ENCODE data around the gene S100A13.
A peak's percentile ranks its signal among the peaks of the same experiment; 100 is the strongest.

S100A13 gene

DNA sequence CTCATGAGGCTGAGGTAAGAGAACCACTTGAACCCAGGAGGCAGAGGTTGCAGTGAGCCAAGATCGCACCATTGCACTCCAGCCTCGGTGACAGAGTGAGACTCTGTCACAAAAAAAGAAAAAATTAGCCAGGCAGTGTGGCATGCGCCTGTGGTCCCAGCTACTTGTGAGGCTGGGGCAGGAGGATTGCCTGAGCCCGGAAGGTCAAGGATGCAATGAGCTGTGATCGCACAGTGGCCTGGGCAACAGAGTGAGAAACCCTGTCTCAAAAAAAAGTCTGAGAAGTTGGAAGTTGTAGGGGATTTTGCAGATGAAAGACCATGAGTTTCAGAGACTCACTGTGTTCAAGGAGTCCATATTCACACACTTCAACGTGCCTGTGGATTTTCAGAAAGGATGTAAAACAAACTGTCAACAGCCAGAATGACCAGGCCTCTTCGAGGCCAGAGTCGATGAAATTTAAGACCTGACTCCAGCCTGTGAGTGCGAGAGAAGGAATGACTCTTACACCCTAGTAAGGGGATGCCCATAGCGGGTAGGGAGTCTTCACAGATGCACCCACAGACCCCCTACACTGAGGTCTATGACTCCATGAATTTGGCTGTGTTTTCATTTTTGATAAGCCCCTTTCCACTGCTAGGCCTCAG lies 2.2 kb downstream of the S100A13 start:
- no peak for DNase-seq

DNA sequence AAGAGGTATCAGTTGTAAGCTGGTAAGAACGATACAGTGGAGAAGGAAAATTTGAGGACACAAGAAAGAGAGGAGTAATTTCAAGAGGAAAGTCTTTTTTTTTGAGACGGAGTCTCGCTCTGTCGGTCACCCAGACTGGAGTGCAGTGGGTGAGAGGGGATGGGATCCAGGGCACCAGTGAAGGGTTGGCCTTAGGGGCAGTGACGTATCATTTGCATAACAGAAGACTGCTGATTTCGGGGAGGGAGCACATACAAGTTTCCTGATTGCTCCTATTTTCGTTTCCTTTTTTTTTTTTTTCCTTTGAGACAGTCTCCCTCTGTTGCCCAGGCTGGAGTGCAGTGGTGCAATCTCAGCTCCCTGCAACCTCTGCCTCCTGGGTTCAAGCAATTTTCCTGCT lies 4.2 kb downstream of the S100A13 start:
- no peak for DNase-seq

DNA sequence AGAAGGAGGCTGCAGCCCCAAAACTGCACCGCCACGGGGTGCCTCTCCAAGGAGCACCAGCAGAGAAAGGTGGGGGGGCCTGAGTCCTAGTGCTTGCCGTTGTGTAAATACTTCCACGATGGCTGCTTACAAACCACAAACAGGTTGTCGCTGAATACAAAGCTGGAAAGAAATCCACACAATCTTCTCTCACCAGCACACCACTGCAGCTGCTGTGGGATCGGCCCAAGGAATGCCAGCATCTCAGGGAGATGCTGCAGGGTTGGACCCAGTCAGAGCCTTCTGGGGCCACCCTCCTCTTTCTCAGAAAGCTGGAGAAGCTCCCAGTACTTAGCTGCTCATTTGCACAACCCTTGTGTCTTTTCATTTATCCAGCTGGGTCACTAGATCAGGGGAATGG lies 8.1 kb downstream of the S100A13 start:
- no peak for DNase-seq

DNA sequence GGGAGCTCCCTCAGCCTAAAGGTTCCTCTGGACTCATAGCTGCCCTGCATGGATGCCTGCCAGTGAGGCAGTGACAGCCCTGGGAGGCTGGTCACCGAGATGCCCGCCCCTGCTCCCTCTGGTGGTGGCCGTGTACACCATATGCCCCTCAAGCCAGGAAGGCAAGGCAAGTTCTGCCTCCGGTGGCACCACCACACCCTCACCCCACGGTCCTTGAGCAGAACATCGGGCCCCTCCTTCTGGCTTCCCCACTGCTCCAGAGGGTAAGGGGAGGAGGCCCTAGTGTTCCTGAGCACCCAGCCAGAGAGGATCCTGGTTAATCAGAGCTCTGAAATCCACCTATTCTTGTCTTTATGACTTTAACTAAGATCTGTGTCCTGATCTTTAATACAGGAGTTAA lies 9.6 kb downstream of the S100A13 start:
- peak; percentile 85 for DNase-seq

DNA sequence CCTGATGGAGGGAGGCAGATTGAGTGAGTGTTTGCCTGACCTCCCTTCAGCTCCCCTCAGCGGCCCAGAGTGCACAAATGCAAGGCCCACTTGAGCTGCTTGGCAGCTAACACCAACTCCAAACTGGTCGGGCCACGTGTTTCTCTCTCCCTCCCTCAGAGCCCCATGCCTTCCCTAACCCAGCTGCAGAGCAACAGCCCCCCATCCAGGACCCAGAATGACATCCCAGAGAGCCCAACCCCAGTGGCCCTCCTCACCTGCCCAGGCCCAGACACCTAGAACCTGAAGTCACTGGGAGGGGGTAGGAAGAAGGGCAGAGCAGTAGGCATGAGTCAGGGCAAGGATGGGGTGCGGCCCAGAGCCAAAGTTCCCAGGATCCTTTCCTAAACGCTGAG lies 10.4 kb downstream of the S100A13 start:
- no peak for DNase-seq

DNA sequence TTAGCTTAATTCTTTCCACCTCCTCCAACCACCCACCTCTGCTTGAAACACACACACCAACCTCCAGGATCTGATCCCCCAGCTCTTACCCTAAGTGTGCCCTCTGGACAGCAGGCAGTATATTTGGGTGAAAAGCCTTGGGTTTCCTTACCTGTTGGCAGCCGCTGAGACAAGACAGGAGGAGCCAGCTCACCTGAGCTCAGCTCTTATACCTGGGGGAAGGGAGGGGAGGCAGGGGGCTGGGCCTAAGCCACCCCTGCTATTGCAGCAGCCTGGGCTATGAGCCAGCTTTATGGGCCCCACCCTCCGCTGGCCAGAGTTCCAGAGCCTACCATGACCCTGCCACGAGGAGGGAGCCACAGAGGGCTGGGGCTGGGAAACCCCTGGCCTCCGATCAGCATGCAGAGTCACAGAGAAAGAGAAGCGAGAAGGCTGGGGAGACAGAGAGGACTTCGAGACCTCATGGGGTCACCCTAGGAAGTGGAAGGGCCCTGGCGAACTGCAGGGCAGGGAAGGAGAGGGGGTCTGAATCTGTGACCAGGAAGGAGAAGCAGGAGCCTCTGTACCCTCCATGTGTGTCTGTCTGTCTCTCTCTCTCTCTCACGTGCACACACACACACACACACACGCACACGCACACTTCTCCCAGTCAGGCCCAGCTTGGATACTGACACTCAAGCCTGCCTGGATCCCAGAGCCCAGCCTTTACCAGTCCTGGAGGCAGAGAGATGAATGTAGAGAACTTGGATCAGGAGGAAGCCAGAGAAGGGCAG lies 11.0 kb downstream of the S100A13 start, which contains the start of gene S100A14:
Gene S100A14 (minus strand): TSS at position 182 of the 773 bp plus-strand sequence. CDS start 467 bp downstream, outside the sequence.
- DNase-seq: no peak

DNA sequence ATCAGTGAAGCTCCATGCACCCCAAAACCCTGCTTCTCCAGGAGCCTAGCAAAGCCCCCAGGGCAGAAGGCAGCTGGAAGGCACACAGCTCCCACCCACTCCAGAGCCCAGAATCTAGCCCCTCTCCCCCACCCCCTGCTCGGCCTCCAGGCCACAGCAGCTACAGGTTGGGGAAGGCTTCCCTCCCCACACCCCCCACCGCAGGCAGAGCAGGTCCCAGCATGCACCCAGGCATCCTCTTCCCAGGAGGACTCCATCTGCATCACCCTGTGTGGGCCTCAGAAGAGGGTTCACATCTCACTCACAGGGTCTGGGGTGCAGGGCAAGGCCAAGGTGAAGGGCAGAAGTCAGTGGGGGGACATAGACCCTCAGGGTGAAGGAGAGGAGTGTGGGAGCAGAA lies 11.9 kb downstream of the S100A13 start:
- DNase-seq: no peak

DNA sequence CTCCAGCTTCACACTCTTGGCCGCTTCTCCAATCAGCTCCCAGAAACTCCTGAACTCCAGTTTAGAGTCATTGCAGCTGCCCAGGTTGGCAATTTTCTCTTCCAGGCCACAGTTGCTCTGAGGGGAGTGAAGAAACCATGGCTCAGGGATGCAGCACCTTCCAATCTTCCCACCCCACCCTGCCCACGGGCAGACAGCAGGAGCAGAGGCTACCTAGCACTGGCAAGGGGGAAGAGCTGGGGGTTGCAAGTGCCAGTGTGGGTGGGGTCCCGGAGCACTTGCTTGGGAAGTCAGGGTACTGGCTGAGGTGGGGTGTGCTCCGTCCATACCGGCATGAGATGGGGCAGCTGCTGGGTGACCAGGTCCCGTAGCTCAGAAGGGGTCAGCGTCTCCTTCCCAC lies 12.4 kb downstream of the S100A13 start:
- no peak for DNase-seq

DNA sequence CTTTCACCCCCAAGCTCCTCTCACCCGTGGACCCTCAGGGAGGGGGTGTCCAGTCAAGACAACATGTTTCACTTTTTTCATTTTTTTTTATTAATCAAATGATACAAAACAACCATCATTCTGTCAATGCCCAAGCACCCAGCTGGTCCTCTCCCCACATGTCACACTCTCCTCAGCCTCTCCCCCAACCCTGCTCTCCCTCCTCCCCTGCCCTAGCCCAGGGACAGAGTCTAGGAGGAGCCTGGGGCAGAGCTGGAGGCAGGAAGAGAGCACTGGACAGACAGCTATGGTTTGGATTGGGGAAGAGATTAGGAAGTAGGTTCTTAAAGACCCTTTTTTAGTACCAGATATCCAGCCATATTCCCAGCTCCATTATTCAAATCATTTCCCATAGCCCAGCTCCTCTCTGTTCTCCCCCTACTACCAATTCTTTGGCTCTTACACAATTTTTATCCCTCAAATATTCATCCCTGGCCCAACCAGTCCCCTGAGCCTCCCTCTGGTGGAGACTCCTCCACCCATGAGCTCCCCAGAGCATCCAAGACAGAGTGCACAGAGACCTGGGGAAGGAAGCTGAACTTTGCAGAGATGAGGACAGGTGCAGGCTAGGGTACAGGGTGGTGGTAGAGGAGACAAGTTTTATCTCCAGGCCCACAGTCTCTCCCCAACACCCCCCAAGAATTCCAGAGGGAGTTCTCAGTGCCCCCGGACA lies 13.0 kb downstream of the S100A13 start:
- DNase-seq: no peak

DNA sequence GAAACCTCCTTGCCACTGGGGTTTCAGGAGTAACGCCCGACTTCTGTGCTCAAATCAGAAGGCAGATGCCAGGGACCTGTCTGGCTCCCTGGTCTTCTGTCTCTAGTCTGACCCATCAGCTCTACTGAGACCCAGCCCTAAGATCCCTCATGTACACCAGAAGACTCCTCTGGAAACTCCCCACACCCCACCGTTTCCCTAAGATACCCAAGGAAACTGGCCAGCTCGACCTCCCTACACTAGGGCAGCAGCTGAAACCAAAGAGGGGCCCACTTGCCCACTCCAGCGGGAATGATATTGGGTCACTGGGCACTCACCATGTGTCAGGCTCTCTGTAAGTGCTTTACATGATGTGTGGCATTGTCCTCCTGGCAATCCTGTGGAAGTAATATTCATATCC lies 13.9 kb downstream of the S100A13 start:
- DNase-seq: no peak

DNA sequence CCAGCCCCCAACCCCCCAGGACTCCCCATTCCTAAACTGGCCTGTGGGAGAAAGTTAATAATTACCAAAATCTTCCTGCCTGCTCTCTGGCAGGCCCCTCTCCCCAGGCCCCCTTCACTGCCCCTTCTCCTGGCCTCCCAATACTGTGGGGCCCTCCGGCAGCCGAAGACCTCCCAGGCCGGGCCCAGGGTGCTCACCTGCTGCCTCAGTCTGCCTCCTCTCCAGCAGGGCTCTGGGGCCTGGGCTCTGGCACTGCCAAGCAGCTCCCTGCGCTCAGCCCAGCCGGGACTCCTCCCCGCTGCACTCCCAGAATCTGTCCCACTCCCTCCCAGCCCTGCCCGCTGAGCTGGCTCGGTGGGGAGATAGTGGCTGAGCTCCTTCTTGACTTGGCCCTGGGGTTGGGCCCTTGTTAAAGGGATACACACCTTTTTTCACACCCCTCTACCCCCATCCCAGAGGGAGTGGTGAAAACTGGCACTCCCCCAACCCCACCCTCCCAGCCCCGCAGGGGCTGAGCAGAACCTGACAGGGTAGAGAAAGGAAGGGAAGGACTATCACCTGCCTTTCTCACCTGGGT lies 14.5 kb downstream of the S100A13 start, which contains the start of gene S100A16:
Gene S100A16 (minus strand): TSS at position 383 of the 577 bp plus-strand sequence. CDS start 4,986 bp downstream, outside the sequence.
- DNase-seq: no peak

DNA sequence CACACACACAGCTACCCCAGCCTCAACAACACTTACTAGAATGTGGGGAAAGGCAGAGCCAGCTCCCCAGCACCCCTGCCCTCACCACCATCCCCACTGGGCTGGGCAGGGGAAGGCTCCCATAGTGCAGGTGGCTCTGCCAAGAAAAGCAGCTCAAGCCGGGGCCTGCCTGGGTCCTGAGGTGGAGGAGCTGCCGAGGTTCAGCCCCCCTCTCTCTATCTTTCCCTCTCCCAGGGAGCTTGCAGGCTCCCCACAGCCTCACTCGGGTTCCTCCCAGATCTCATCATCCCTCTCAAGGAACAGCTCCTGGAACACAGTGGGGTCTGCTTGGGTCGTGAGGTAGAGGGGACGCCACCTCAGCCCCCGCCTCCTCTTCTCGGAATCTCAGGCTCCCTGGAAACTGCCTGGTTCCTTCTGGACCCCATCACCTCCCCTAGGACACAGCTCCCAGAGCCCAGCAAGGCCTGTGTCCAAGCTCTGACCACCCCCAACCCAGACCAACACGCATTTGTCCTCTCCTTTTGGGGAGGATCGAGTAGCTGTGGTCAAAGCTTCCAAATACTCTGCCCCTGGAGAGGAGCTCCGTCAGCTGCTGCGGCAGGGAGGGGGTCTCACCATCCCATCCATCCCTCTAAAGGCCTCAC lies 15.1 kb downstream of the S100A13 start:
- no peak for DNase-seq

DNA sequence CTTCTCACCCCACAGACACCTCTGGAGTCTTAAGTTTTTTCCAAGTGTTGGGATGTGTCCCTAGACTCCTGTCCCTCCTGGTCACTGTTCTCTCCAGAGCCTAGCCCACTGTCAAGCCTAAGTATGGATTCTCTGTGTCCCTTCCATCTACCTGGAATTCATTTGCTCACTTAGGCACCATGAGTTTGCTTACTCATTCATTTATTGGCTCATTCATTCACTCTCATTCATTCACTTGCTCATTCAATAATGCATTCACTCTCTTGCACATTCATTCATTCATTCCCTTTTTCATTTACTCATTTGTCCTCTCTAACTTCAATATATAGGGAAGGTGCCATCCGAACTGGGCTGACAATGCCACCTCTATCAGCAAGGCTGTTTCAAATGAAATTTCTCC lies 15.9 kb downstream of the S100A13 start:
- DNase-seq: no peak

DNA sequence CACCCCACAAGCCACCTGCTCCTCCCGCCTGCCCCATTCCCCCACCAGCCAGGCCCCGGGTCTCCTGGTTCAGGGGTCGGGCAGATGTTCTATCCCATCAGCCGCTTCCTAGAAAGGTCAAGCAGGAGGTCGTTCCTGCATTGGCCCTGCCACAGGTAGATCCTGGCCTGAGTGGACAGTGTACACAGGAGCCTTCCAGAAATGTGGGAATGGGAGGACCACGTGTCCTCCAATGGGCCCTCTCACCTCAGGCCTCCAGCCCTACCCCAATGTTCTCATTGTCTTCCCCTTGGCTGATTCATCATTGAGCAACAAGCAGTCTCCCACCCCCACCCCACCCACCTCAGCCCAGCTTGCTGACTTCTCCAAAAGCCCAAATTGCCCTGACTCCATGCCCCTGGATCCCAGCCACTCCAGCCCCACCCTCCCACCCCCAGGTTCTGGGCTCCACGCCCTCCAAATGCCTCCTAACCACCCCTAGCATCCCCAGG lies 16.4 kb downstream of the S100A13 start:
- no peak for DNase-seq

DNA sequence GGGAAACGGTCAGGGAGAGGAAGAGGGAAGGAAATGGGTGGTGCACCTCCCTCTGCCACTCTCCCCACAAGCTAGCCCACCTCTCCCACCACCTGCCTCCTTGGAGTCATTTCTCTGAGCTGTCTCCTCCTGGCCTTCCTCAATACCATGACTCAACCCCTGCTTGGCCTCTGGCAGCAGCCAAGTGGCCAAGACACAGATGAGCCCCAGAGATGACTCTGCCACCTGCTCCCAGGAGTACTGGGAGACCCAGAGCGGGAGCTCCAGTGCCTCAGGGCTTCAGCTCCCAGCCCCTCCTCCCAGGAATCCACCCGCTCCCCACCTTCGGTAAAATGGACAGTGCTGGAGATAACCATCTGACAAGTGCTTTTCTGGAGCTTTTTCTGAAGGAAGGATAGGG lies 17.0 kb downstream of the S100A13 start:
- no peak for DNase-seq

DNA sequence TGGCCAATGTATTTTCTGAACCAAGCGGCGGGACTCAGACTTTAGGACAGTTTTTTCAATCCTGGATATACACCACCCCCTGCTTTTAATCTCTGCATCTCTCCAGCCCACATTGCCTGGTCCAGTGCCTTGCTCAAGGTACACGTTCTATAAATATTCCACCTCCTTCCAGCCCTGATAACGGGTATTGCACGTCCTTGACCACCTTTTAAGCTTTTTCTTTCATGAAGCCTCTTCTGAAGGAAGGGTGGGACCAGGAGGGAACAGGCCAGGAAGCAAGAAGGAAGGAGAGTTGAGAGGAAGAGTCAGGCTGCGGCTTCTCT lies 17.8 kb downstream of the S100A13 start:
- no peak for DNase-seq

DNA sequence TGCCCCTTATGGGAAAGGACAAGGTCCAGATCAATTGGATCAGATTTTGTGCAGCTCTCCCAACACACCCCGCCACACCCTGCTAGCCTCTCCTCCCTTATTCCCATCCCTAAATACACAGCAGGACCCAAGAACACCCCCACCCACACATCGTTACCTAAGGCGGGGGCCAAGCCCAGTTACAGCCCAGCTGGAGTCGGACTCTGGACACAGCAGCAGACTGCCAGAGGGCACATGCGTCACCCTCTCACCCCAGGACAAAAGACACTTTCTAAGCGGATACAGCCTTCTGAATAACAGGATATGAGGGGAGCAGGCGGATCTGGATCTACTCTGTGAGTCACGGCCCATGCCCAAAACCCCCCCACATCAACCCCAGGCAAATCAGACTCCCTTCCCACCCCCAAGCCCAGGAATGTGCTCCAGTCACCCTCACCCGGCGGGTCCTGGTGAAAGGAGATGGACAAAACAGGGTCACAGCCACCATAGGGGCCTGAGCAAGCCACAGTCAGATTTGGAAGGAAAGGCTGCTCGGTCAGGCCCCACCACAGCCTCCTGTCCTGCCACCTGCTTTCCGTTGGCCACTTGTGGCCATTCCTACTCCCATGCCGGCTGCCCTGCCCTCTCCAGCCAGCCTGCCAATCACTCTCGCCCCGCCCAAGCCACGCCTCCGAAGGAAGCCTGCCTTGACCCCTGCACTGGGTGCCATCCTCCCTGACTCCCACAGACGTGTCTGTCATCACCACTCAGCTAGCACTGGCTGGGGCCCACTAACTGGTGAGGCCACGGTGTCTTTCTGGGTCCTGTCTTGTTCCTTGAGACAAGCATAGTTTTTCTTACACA lies 18.3 kb downstream of the S100A13 start:
- DNase-seq: no peak

DNA sequence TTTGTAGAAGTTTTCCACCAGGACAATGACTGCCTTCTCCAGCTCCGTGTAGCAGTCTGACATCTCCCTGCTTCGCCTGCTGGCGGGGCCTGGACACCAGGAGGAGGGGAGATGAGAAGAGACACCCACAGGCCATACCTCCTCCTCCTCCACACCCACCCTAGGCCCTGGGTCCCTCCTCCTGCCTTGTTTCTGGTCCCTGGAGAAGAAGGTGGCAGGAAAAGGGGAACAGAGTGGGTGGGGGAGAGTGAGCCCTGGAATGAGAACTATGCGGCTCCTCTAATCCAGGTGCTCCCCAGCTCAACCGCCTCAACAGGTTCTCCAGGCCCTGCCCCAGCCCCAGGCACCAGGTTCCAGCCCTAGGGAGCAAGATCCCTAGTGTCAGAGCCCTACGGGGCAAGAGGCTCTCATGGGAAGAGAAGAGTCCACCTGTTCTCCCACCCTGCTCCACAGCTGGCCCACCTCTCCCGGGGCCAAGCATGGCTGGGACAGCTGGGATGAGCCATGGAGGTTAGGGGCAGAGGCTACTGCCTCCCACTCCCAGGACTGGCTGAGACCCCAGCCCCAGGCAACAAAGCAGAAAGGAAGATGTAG lies 19.1 kb downstream of the S100A13 start:
- no peak for DNase-seq

DNA sequence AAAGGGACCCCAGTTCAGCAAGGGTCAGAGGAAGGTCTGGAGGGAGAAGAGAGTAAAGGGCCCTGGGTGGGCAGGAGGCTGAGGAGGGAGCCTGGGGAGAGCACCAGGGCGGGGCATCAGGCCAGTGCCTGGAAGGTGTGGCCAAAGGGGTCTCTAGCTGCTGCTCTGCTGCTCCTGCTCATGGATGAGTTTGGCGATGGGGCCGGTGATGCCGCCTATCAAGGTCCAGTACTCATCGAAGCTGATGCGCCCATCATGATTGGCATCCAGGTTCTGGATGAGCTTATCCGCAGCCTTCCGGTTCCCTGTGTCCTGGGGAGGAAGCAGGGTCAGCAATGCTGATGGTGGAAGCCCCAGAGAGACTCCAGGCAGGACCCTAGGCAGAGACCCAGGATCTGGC lies 19.9 kb downstream of the S100A13 start:
- no peak for DNase-seq

DNA sequence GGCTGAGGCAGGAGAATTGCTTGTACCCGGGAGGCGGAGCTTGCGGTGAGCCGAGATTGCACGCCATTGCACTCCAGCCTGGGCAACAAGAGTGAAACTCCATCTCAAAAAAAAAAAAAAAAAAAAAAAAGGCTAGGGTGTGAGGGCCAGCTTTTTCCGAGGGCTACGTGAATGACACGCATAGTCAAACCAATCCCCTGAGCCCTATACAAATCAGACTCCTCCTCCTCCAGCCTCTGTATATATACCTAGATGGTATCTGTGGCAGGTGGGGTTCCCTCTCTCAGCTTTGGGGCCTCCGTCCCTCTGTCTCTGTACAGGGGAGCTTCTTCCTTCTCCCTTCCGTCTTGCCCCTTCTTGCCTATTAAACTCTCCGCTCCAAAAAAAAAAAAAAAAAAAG lies 21.1 kb downstream of the S100A13 start:
- no peak for DNase-seq

DNA sequence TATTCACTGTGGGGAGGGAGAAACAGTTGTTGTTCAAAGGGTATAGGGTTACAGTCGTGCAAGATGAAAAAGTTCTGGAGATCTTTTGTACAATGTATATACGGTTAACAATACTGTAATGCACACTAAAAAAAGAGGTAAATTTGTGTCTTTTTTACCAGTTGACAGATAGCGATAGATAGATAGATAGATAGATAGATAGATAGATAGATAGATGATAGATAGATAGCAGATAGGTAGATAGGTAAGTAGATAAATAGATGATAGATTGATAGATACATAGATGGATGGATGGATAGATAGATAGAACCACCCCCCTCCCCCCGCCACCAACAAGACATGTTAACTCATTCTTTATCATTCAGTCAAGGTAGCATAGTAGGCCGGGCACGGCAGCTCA lies 24.6 kb downstream of the S100A13 start:
- DNase-seq: no peak

DNA sequence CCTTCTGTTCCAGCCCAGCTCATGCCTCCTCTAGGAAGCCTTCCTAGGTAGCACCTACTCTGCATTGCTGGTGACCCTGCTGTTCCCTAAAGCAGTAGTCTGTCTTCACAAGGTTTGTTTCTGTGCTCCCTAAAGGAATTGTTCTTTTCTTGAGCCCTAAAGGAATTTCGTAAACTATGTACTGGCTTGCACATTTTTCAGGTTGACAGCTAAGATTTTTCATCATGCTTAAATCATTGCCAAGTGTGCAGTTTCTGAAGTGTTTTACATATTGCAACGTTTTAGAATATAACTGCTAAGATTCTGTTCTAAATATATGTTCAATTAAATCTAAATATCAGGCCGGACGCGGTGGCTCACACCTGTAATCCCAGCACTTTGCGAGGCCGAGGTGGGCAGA lies 27.5 kb downstream of the S100A13 start:
- no peak for DNase-seq

Measured in CD4-positive, alpha-beta T cell treated with Interleukin-6 for 4 hours (primary cell).